Adrenal gland (tissue), 5 donors: Measurements from ENCODE around the gene TOMM40.
A peak's percentile ranks its signal among the peaks of the same experiment; 100 is the strongest.

Experiments used
- POLR2A ChIP-seq, 2 donors: fragments of 450-650 bp; IDR thresholded peaks; one replicate each; pipeline ENCODE4 v1.6.1; 2017; ENCODE audit warnings: antibody characterized with exemption in 2 of 2, mild to moderate bottlenecking in 2 of 2, moderate library complexity in 1 of 2
- TF ChIP-seq, protein P1 (sequence below), 6 experiments: fragments of 450-650 bp in 4 of 6; fragments of 200-600 bp in 2 of 6; sonication (generic) in 1 of 6; IDR thresholded peaks; 1 replicate in 5 of 6; 2 replicates in 1 of 6; pipeline versions ENCODE4 v1.5.1 to v1.8.0; 2016 to 2021; ENCODE audit warnings: antibody characterized with exemption in 6 of 6, mild to moderate bottlenecking in 2 of 6, moderate library complexity in 1 of 6
- donor health status: DM: no; HTN: no; CAD: no.

DNA sequence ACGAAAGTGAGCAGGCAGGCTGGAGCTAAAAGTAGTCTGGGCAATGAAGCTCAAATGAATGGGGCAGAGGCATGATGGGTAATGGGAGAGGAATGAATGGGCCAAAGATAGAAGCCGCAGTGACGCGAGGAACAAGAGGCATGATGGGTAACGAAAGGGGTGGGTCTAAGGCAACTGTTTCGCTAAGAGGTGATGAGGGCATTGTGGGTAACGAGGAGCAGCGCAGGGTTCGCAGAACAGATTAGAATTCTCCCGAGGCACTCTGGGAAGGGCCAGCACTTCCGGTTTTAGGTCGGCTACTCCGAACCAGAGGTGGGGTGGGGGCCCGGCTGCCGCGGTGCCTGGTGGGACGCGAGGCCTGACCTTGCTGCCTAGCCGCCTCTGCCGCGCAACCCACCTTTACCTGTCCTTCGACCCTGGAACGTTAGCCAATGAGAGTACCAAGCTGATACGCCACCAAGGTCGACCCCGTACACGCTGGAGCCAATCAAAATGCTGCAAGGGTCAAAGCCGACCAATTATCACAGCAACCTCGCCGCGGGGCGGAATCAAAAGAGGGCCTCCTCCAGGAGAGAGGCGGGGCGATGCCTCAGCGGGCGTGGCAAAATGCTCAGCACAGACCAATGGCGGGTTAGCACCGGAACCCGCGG lies 563 bp upstream of the TOMM40 start:
- peak; percentile 24 to 64 for TF ChIP-seq POLR2A (IDR thresholded peaks at IDR 0.05)
- TF ChIP-seq, protein P1, sequence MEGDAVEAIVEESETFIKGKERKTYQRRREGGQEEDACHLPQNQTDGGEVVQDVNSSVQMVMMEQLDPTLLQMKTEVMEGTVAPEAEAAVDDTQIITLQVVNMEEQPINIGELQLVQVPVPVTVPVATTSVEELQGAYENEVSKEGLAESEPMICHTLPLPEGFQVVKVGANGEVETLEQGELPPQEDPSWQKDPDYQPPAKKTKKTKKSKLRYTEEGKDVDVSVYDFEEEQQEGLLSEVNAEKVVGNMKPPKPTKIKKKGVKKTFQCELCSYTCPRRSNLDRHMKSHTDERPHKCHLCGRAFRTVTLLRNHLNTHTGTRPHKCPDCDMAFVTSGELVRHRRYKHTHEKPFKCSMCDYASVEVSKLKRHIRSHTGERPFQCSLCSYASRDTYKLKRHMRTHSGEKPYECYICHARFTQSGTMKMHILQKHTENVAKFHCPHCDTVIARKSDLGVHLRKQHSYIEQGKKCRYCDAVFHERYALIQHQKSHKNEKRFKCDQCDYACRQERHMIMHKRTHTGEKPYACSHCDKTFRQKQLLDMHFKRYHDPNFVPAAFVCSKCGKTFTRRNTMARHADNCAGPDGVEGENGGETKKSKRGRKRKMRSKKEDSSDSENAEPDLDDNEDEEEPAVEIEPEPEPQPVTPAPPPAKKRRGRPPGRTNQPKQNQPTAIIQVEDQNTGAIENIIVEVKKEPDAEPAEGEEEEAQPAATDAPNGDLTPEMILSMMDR (IDR thresholded peaks at IDR 0.05), result no peak
